Mucosa of stomach (tissue), 1 donor: Measurements from ENCODE around the gene LHX8.

Experiments
- H3K27me3 ChIP-seq: one replicate; pipeline ENCODE4 v1.7.0; 2013; ENCODE audit warnings: mild to moderate bottlenecking, low read length; ENCODE audit not compliant: control insufficient read depth, insufficient read depth
- H3K36me3 ChIP-seq: one replicate; pipeline ENCODE4 v1.7.0; 2013; ENCODE audit warnings: low read length; ENCODE audit not compliant: control insufficient read depth, insufficient read depth
- H3K4me1 ChIP-seq: one replicate; pipeline ENCODE4 v1.7.0; 2013; ENCODE audit warnings: mild to moderate bottlenecking, low read length; ENCODE audit not compliant: control insufficient read depth, insufficient read depth
- H3K4me3 ChIP-seq: one replicate; pipeline ENCODE4 v1.7.0; 2013; ENCODE audit warnings: low read length
- H3K9ac ChIP-seq: one replicate; pipeline ENCODE4 v1.7.0; 2013; ENCODE audit warnings: mild to moderate bottlenecking, low read length, moderate library complexity
- H3K9me3 ChIP-seq: one replicate; pipeline ENCODE4 v1.7.0; 2013; ENCODE audit warnings: mild to moderate bottlenecking, low read length, moderate library complexity; ENCODE audit not compliant: control insufficient read depth
- donor health status: Pancreatic carcinoma.

The LHX8 gene

DNA sequence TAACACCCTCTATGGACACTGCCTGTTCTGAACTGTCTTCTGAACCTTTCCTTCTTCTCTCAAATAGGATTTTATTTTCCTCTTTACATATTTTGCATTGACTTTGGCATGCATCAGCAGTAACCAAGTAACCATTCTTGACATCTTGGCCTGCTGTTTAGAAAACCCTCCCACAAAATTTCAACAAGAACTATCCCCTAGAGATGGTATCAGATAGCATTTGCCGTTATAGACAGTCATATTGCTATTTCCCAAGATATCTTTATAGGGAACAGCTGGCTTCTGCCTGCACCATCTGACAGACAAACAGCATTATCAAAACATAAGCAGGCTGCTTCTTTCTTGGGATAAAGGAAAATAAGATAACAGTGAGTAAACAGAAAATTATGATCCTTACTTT lies 54.7 kb downstream of the LHX8 start:
- Histone ChIP-seq H3K4me3 (no peak overlapping the region), H3K4me1 (no peaks in the 10 kb centered on the region), H3K27me3 (no peaks in the 10 kb centered on the region), H3K9me3 (no peaks in the 10 kb centered on the region), H3K36me3 (no peaks in the 10 kb centered on the region), H3K9ac (no peak overlapping the region)

DNA sequence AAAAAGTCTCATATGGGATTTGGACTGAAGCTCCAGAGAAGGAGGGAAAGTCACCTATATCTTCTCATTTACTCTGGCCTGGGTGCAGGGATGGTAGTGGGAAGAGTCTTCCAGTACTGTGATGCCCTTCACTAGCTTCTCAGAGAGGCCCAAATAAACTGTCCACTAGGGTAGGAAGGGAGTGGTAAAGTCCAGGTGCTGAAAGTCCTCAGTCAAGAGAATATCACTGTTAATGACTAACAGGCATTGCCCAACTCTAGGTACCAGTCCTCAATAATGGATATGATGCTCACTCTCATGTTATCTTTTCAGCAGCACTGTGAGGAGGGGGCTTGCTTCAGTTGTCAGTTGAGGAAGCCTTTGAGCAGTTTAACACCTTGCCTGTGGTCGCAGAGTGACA lies 64.0 kb downstream of the LHX8 start:
- Histone ChIP-seq H3K9me3 (no peaks in the 10 kb centered on the region), H3K4me1 (no peaks in the 10 kb centered on the region), H3K9ac (no peak overlapping the region), H3K27me3 (no peaks in the 10 kb centered on the region), H3K36me3 (no peaks in the 10 kb centered on the region), H3K4me3 (no peak overlapping the region)

DNA sequence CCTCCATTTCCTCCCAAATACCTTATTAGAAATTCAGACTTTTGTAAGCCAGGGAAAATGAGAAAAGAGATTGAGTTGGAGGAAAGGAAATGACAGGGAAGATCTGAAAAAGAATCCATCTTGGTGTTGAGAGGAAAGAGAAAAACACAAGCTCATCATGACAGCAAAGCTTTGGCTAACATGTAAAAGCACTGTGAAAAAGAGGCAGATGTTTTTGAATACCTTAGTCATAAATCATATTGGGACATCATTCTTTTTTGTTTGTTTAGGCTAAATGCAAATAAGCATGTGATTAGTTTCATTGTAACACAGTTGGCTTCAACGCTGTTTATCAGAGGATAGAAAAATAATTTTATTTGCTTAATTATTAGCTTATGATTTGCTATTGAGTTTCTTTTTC lies 64.6 kb downstream of the LHX8 start:
- Histone ChIP-seq H3K4me1 (no peaks in the 10 kb centered on the region), H3K27me3 (no peaks in the 10 kb centered on the region), H3K36me3 (no peaks in the 10 kb centered on the region), H3K9ac (no peak overlapping the region), H3K4me3 (no peak overlapping the region), H3K9me3 (no peaks in the 10 kb centered on the region)

DNA sequence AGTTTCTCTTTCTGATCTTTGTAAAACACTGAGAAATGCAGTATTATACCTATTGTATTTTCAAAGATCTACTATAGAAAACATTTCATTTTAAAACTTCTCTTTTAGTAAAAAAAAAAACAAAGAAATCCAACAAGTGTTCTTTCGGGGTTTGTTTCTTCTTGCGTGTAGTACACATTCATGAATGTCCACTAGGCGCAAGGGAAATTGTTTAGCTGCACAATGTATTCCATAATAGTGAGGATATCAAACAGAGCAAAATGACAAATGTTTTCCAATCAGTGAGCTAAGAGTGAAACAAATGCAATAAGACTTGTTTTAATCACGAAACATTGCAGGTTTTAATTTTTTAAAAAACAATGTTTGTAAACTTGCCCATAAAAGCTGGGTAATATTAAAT lies 68.6 kb downstream of the LHX8 start:
- Histone ChIP-seq H3K27me3 (no peaks in the 10 kb centered on the region), H3K9me3 (no peaks in the 10 kb centered on the region), H3K36me3 (no peaks in the 10 kb centered on the region), H3K4me3 (no peak overlapping the region), H3K9ac (no peak overlapping the region), H3K4me1 (no peaks in the 10 kb centered on the region)

DNA sequence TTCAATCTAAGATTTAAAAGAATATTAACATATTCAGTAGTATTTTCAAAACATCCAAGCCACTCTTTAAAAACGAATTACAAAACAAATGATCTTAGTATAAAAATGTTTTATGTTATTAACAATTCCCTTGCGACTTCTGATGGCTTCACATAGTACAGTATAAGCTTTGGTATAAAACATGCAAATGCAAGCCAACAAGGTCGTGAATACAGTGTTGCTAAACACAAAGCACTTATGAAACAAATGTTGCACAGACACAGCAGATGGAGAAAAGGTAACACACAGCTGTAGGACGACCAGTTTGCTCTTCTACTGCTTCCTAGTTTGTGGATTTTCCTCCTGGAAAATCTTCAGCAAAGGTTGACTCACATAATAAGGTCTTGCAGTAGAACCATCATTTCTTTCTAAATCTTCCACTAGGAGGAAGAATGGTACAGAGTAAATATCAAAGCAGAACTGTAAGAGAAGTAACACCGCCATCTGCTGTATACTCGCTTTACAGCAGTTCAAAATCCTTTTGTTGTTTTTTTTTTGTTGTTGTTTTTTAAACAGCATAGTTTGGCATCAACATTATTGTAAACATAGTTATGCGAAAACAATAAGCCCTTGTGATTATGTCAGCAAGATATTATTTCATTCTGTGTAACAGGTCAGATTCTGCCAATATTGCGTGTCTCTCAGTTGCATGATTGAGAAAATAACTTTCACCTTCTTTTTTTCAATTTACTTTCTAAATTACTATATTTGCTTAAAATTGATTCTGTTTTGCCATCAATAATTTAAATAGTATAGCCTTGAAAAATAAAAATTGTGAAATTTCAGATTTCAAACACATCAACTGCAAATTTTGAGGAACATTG lies 69.5 kb downstream of the LHX8 start:
- no peaks in the 10 kb centered on the region for H3K36me3 ChIP-seq
- H3K4me1 ChIP-seq, result no peaks in the 10 kb centered on the region
- H3K9me3 ChIP-seq, result no peaks in the 10 kb centered on the region
- H3K9ac ChIP-seq, result no peak overlapping the region
- H3K4me3 ChIP-seq, result no peak overlapping the region
- H3K27me3 ChIP-seq, result no peaks in the 10 kb centered on the region

DNA sequence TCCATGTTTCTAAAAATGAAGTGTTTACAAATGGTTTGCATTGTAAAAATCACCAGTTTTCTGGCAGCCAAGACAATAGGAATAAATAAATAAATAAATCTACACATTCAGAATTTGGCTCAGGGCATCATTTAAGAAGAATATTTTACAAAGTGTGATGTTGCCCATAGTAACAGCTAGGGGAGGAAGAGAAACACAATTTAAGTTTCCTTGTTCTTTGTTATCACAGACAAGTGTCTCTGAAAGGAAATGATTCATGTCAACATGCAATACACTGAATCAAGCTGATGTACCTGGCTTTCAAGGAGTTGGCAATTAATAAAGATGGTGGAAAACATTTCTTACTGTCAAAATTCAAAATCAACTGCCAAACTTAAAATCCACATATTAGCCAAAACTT lies 74.7 kb downstream of the LHX8 start:
- H3K9me3 ChIP-seq, result no peaks in the 10 kb centered on the region
- no peak overlapping the region for H3K9ac ChIP-seq
- no peaks in the 10 kb centered on the region for H3K4me1 ChIP-seq
- H3K36me3 ChIP-seq, result no peaks in the 10 kb centered on the region
- H3K4me3 ChIP-seq, result no peak overlapping the region
- H3K27me3 ChIP-seq, result no peaks in the 10 kb centered on the region
